ENCODE measurements around the gene SLC10A2.

The SLC10A2 gene

GRCh38 chr13:103099722-103100293 lies 33.6 kb upstream of the SLC10A2 start:
- no peak for TF ChIP-seq CTCF (IDR thresholded peaks at IDR 0.05)

- no peak for TF ChIP-seq CTCF (IDR thresholded peaks at IDR 0.05)
These were observed 32.3 kb upstream of the SLC10A2 start for GRCh38 chr13:103098535-103098934.

- TF ChIP-seq CTCF (IDR thresholded peaks at IDR 0.05) = no peak
These were observed 31.2 kb upstream of the SLC10A2 start for GRCh38 chr13:103097366-103097928.

- TF ChIP-seq CTCF (IDR thresholded peaks at IDR 0.05) = no peak
These were observed 21.1 kb upstream of the SLC10A2 start for GRCh38 chr13:103087275-103087674.

GRCh38 chr13:103081435-103081834 lies 15.2 kb upstream of the SLC10A2 start:
- TF ChIP-seq CTCF (IDR thresholded peaks at IDR 0.05) = no peak

GRCh38 chr13:103078158-103078557 lies 11.9 kb upstream of the SLC10A2 start:
- no peak for TF ChIP-seq CTCF (IDR thresholded peaks at IDR 0.05)

GRCh38 chr13:103068836-103069235 lies 2.6 kb upstream of the SLC10A2 start:
- TF ChIP-seq CTCF (IDR thresholded peaks at IDR 0.05) = no peak
